ENCODE measurements around the gene B4GALNT2. TPM values are rescaled to one million over a fixed set of nuclear protein-coding genes. Genes with fewer than 3 reads are reported as not detected.

B4GALNT2 gene
- total RNA-seq, 6 experiments from 2014 or later, result not detected

DNA sequence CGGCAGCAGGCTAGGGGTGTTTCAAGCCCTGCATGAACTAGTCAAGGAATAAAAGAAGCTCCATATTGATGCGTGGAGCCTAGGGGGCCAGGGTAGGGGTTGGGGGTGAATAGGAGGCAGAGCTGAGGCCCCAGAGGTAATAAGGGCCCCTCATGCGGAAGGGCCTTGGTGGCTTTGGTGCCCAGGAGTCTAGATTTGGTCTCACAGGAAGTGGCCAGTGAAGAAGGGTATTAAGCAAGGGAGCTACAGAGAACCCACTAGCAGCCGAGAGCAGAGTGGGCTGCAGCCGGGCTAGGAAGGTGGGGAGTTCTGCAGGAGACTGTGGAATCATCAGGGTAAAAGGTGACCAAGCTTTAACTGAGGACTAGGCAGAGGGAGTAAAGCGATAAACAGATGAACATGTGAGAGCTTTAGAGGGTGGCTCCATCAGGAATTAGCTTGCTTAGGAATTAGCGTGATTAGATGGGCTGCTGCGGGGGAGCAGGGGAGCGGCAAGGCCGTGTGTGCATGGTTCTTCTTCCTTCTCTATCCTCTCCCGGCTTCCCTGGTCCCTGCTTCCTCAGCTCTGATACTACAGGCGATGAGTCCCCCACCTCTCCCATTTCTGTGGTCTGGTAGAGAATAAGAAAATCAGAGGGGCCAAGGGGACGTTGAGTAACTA lies 68.0 kb downstream of the B4GALNT2 start:
- H3K4me3 Mint-ChIP-seq, result no peak overlapping the region
- no peak for TF ChIP-seq CTCF (IDR thresholded peaks at IDR 0.05)
- no peak for DNase-seq
- H3K36me3 Mint-ChIP-seq (ENCODE audit: low read depth), result no peaks in the 10 kb centered on the region
- H3K27me3 Mint-ChIP-seq (ENCODE audit: insufficient read depth), result no peaks in the 10 kb centered on the region; the same call in none of the 2 replicates
- H3K4me1 Mint-ChIP-seq (ENCODE audit: low read depth), result peaks cover 33% of the 10 kb centered on the region
- no peak overlapping the region for H3K27ac Mint-ChIP-seq
- H3K9me3 Mint-ChIP-seq, result no peaks in the 10 kb centered on the region

DNA sequence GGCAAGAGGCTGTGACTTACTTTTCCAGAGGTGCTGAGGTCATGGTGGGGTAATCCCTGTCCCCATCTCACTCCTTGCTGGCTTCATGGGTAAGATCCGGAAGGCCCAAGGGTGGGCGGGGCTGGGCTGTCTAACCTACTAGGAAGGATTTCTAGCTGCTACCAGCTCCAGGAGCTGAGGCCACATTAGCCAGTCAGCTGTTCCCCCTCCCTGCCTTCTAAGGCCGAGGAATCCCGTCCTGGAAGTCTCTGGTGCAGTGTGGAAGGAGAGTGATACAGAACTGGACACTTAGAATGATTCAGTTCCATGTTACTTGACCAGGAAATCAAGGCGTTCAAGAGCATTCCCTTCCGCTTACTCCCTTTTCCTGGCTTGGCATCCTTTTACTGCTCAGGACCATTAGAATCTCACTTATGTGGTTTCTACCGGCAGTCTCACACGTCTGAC lies 68.9 kb downstream of the B4GALNT2 start:
- Mint-ChIP-seq H3K4me3 (no peak overlapping the region), H3K27ac (peak overlapping the region; percentile 41), H3K27me3 (ENCODE audit: insufficient read depth) (no peaks in the 10 kb centered on the region; the same call in none of the 2 replicates), H3K36me3 (ENCODE audit: low read depth) (no peaks in the 10 kb centered on the region), H3K9me3 (no peaks in the 10 kb centered on the region), H3K4me1 (ENCODE audit: low read depth) (peaks cover 33% of the 10 kb centered on the region)
- DNase-seq, result peak; percentile 66
- TF ChIP-seq CTCF (IDR thresholded peaks at IDR 0.05), result no peak

- H3K9me3 Mint-ChIP-seq, result no peaks in the 10 kb centered on the region
- TF ChIP-seq CTCF (IDR thresholded peaks at IDR 0.05), result no peak
- H3K27ac Mint-ChIP-seq, result no peak overlapping the region
- peaks cover 11% of the 10 kb centered on the region for H3K27me3 Mint-ChIP-seq (ENCODE audit: insufficient read depth)
- DNase-seq, result no peak
- peaks cover 26% of the 10 kb centered on the region for H3K4me1 Mint-ChIP-seq (ENCODE audit: low read depth)
- no peaks in the 10 kb centered on the region for H3K36me3 Mint-ChIP-seq (ENCODE audit: low read depth)
- H3K4me3 Mint-ChIP-seq, result no peak overlapping the region
Measured at GRCh38 chr17:49203796-49204195, 71.2 kb downstream of the B4GALNT2 start.

GRCh38 chr17:49204516-49204915 lies 71.9 kb downstream of the B4GALNT2 start:
- peaks cover 33% of the 10 kb centered on the region for H3K4me1 Mint-ChIP-seq (ENCODE audit: low read depth)
- no peak overlapping the region for H3K27ac Mint-ChIP-seq
- TF ChIP-seq CTCF (IDR thresholded peaks at IDR 0.05), result no peak
- no peak for DNase-seq
- no peak overlapping the region for H3K4me3 Mint-ChIP-seq
- H3K9me3 Mint-ChIP-seq, result no peaks in the 10 kb centered on the region
- no peaks in the 10 kb centered on the region for H3K36me3 Mint-ChIP-seq (ENCODE audit: low read depth)
- H3K27me3 Mint-ChIP-seq (ENCODE audit: insufficient read depth), result peaks cover 16% of the 10 kb centered on the region

DNA sequence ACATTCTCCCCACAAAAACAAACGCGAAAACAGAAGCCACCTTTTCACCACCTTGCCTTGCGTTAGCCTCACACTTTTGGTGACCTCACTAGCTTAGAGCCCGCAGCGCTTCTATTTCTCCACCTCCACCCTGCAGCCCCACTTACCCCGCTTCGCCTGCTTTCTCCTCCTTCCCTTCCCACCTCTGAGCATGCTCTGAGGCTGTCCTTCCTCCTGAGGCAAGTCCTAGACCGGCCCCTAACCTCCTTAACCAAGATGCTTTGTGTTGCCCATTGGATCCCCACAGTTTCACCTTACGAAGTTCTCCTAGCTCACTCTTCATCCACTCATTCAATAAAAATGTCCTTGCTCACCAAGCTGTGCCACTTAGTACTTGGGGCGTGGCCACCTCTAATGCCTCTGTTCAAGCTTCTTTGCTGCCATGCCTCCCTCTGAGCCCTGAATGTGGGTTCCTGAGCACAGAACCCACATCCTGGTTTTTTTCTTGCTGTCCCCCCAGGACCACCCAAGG lies 76.5 kb downstream of the B4GALNT2 start:
- Mint-ChIP-seq H3K27me3 (ENCODE audit: insufficient read depth) (peaks cover 37% of the 10 kb centered on the region), H3K27ac (no peak overlapping the region), H3K4me1 (ENCODE audit: low read depth) (peaks cover 22% of the 10 kb centered on the region), H3K36me3 (ENCODE audit: low read depth) (no peaks in the 10 kb centered on the region), H3K4me3 (no peak overlapping the region), H3K9me3 (no peaks in the 10 kb centered on the region)
- no peak for DNase-seq
- no peak for TF ChIP-seq CTCF (IDR thresholded peaks at IDR 0.05)
